Uterus (tissue), 4 donors: ENCODE measurements around the gene ATG13. TPM values are rescaled to one million over a fixed set of nuclear protein-coding genes. Genes with fewer than 3 reads are reported as not detected.

Experiments
- DNase-seq, 2 donors: peaks; one replicate each; pipeline ENCODE4 v3.0.0-alpha.2; 2019 to 2020
- H3K27ac ChIP-seq, 2 donors: fragments of 200-600 bp; sonication (generic); 1 replicate in 1 of 2; 2 replicates in 1 of 2; pipeline ENCODE4 v1.5.1; 2016 to 2018
- H3K27me3 ChIP-seq, 2 donors: fragments of 200-600 bp; sonication (generic); one replicate each; pipeline ENCODE4 v1.5.1; 2018 to 2019; ENCODE audit warnings: control low read depth in 1 of 2
- H3K36me3 ChIP-seq, 2 donors: fragments of 200-600 bp; sonication (generic); one replicate each; pipeline ENCODE4 v1.5.1; 2019; ENCODE audit warnings: control low read depth in 1 of 2
- H3K4me1 ChIP-seq, 2 donors: fragments of 200-600 bp; sonication (generic); one replicate each; pipeline ENCODE4 v1.5.1; 2018 to 2019; ENCODE audit warnings: control low read depth in 1 of 2
- H3K4me3 ChIP-seq, 2 donors: fragments of 200-600 bp; sonication (generic); 1 replicate in 1 of 2; 2 replicates in 1 of 2; pipeline ENCODE4 v1.5.1; 2018 to 2019; ENCODE audit warnings: mild to moderate bottlenecking in 1 of 2
- H3K9me3 ChIP-seq, 2 donors: fragments of 200-600 bp; sonication (generic); one replicate each; pipeline ENCODE4 v1.5.1; 2019; ENCODE audit warnings: control low read depth in 1 of 2
- CTCF ChIP-seq, 4 experiments: fragments of 200-600 bp in 2 of 4; fragments of 450-650 bp in 2 of 4; sonication (generic) in 2 of 4; IDR thresholded peaks; one replicate each; pipeline ENCODE4 v1.5.1; 2016 to 2019; ENCODE audit warnings: antibody characterized with exemption in 4 of 4, mild to moderate bottlenecking in 2 of 4, moderate library complexity in 1 of 4
- POLR2A ChIP-seq, 2 donors: fragments of 450-650 bp; IDR thresholded peaks; one replicate each; pipeline ENCODE4 v1.6.1; 2016; ENCODE audit warnings: antibody characterized with exemption in 2 of 2, mild to moderate bottlenecking in 1 of 2, moderate library complexity in 1 of 2
- intact Hi-C: fragments of 100-400 bp; cut with DNase I; formaldehyde crosslinking; loops from one replicate; pipeline ENCODE4 v1.15.1; 2023; ENCODE audit warnings: low total_unique reads
- total RNA-seq, 4 donors: library from RNA; depleted of rRNA in 3 of 4; stranded (reverse); fragments of >200 nt in 3 of 4; gene quantifications; one replicate each; pipeline versions ENCODE4 v1.1.0 to v1.2.4, GENCODE V29; 2014 to 2023
- donor health status: DM: yes; HTN: yes; CAD: no.

The ATG13 gene
- total RNA-seq, 4 donors from 2014 or later = 51.8 to 102 (median 68.3) TPM

DNA sequence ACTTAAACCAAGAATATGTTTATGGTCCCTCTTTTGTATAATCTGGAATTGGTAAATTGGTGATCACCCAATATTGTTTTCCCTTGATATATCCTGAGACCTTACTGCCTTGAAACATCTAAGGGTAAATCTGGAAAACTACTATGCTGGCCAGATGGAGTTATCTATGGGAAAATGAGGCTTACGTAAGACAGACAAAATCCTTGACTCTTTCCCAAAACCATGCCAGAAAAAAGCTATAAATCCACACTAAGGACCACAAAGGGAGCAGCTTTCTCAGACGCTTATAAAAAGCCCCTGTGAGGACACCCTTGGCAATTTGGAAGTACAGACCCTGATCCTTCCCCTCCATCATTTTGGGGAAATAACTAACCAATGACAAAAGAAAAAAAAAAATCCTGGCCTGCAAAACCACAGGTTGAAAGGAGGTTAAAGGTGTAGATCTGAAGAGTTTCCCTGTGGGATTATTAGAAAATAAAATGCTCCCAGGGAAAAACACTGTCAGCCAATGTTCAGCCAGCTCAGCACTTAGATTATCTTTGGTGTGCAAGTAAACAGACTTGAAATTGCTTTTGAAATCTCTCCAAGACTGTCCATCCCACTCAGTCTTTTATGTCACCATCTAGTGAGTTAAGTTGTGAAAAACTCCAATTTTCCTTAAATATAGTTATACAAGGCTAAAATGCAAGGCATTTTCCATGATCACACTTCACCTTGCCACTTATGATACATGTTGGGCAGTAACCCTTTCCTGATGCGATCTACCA, 17.0 kb upstream of the ATG13 start:
- peak overlapping the region; percentile 63 to 78 for H3K27ac ChIP-seq

DNA sequence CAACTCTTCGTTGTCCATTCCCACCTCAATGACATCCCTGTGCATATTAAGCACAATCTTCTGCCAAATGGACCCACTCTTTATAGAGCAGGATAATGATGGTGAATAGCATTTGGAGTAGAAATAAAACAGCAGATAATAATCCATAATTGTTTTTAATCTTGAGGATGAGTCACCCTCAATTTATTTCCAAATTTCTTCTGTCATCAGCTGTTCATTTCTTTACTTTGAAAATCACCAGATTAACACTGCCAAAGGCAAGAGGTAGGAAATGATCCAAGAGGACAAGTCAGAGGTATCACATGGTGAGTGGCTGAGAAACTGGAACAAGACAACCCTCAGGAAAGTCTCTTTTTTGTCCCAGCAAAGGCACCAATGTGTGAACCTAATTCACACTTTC, 16.2 kb upstream of the ATG13 start:
- intact Hi-C loops = no loop called here
- no peak for DNase-seq
- no peaks in the 10 kb centered on the region for H3K9me3 ChIP-seq
- no peaks in the 10 kb centered on the region for H3K36me3 ChIP-seq
- no peaks in the 10 kb centered on the region for H3K27me3 ChIP-seq
- peaks cover 0 to 4% of the 10 kb centered on the region in 2 donors for H3K4me1 ChIP-seq
- no peak overlapping the region for H3K4me3 ChIP-seq
- no peak for TF ChIP-seq POLR2A (IDR thresholded peaks at IDR 0.05)
- H3K27ac ChIP-seq = peak overlapping the region; percentile 63 to 78

More for the DNA sequence above, 17.0 kb upstream of the ATG13 start:
- intact Hi-C loops = no loop called here
- Histone ChIP-seq H3K9me3 (no peaks in the 10 kb centered on the region), H3K27me3 (no peaks in the 10 kb centered on the region), H3K4me3 (no peak overlapping the region), H3K4me1 (peaks cover 0 to 4% of the 10 kb centered on the region in 2 donors), H3K36me3 (no peaks in the 10 kb centered on the region)
- TF ChIP-seq CTCF (IDR thresholded peaks at IDR 0.05) (no peak), POLR2A (IDR thresholded peaks at IDR 0.05) (no peak)
- DNase-seq = no peak

- no peaks in the 10 kb centered on the region for H3K36me3 ChIP-seq
- intact Hi-C loops = no loop called here
- H3K27ac ChIP-seq = no peak overlapping the region
- H3K27me3 ChIP-seq = no peaks in the 10 kb centered on the region
- no peaks in the 10 kb centered on the region for H3K9me3 ChIP-seq
- H3K4me1 ChIP-seq = peaks cover 0 to 4% of the 10 kb centered on the region in 2 donors
- H3K4me3 ChIP-seq = no peak overlapping the region
- no peak for DNase-seq
- TF ChIP-seq POLR2A (IDR thresholded peaks at IDR 0.05) (no peak), CTCF (IDR thresholded peaks at IDR 0.05) (no peak)
Measured at GRCh38 chr11:46603704-46604308, 13.5 kb upstream of the ATG13 start.

GRCh38 chr11:46604796-46605195, 12.6 kb upstream of the ATG13 start:
- Histone ChIP-seq H3K4me1 (peaks cover 0 to 4% of the 10 kb centered on the region in 2 donors), H3K4me3 (no peak overlapping the region), H3K36me3 (no peaks in the 10 kb centered on the region), H3K27me3 (no peaks in the 10 kb centered on the region), H3K9me3 (no peaks in the 10 kb centered on the region), H3K27ac (no peak overlapping the region)
- DNase-seq = no peak
- TF ChIP-seq CTCF (IDR thresholded peaks at IDR 0.05) = no peak
- TF ChIP-seq POLR2A (IDR thresholded peaks at IDR 0.05) = no peak
- intact Hi-C loops = no loop called here

DNA sequence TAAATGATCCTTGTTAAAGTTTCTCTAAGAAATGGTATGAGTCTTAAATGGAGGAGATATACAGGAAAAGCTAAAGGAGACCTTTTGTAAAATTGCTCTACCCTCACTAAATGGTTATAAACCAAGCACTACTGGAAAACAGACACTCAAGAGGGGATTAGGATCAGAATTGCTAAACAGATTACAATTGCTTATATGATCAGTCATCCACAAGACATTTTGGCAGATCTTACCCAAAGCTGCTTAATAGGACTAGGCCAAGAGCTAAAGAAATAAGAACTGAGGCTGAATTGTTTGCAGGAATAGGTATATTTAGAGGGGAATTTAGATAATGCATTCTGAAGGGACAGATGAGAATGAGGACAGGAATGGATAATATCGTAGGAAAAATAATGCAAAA, 9.8 kb upstream of the ATG13 start:
- intact Hi-C loops = no loop called here

More for the DNA sequence above, 9.8 kb upstream of the ATG13 start:
- H3K4me1 ChIP-seq = no peaks in the 10 kb centered on the region
- no peak overlapping the region for H3K27ac ChIP-seq
- H3K27me3 ChIP-seq = no peaks in the 10 kb centered on the region
- TF ChIP-seq POLR2A (IDR thresholded peaks at IDR 0.05) (no peak), CTCF (IDR thresholded peaks at IDR 0.05) (no peak)
- no peaks in the 10 kb centered on the region for H3K9me3 ChIP-seq
- DNase-seq = no peak
- no peak overlapping the region for H3K4me3 ChIP-seq
- H3K36me3 ChIP-seq = no peaks in the 10 kb centered on the region
